NB4 (cell line): Measurements from ENCODE around the gene MORN1.

Experiments
- CTCF ChIP-seq: IDR thresholded peaks from one replicate; pipeline ENCODE4 v1.5.1; 2012; ENCODE audit warnings: low read depth, low read length
- MAX ChIP-seq: IDR thresholded peaks from 2 replicates; pipeline ENCODE4 v1.6.1; 2011; ENCODE audit warnings: low read depth, low read length
- MYC ChIP-seq: IDR thresholded peaks from 2 replicates; pipeline ENCODE4 v1.6.1; 2011; ENCODE audit warnings: low read depth, low read length
- POLR2A ChIP-seq: IDR thresholded peaks from 2 replicates; pipeline ENCODE4 v1.6.1; 2011; ENCODE audit warnings: mild to moderate bottlenecking; ENCODE audit not compliant: insufficient read length; ENCODE audit errors: extremely low read depth

GRCh38 chr1:2290595-2291510 lies 100.5 kb downstream of the MORN1 start:
- TF ChIP-seq CTCF (no peak), POLR2A (no peak), MYC (peak; percentile 71), MAX (peak; percentile 65)
